GM19023 (cell line): Measurements from ENCODE around the gene PARK7.
"Not testable (repeated sequence)": the region's sequence is repeated elsewhere in the genome, so short reads cannot be mapped to it uniquely, and the experiment has no call there.

Experiments
- ATAC-seq: cut with Tn5 transposase; IDR thresholded peaks from one replicate; pipeline ENCODE4 v1.9.1; 2021; ENCODE audit warnings: mild to moderate bottlenecking, moderate library complexity; ENCODE audit not compliant: unreplicated experiment

The PARK7 gene

DNA sequence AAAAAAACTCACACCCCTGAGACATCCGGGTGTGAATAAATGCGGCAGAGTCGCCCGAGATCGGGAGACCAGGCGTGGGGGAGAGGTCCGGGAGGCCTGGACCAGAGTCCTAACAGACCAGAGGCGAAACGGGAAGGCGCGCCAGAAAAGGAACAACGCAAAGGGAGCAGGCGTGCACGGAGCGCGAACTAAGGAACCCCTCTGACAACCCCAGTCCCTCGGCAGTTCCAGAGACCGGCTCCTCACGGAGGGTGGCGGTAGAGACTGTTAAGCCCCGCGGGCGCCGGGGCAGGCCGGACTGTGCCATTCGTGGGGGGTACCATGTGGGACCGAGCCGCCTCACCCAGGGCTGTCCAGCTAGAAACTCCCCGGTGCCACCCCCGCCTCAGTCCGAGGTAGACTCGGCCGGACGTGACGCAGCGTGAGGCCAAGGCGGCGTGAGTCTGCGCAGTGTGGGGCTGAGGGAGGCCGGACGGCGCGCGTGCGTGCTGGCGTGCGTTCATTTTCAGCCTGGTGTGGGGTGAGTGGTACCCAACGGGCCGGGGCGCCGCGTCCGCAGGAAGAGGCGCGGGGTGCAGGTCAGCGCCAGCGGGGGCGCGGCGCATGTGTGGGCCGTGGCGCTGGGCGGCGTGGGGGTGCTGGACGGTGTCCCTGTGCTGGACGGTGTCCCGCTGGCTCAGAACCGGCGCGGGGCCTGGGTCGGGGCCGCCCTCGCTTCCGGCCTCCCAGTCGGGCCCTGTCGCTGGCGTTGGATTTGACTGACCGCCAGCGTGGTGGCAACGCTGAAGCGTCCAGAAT, at the start of gene PARK7:
PARK7 (plus strand) TSS at position 496 of the 798 bp plus-strand sequence. CDS start 1,075 bp downstream, outside the sequence.
- peak; percentile 92 for ATAC-seq

DNA sequence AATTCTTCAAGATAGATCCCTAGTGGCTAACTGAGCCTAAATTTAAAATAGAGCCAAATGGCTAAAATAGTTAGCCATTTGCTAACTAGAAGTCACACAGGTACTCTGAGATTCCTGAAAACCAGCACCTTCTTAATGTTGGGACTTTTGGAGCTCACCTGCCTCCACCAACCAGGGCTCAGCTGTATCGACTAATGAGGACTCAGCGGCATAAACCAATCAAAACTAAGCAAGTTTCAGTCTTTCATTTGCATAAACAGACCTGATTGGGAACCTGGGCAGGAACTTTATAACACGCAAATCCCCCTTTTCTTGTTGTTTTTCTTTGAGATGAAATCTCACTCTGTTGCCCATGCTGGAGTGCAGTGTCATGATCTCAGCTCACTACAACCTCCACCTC, 49.4 kb upstream of the PARK7 start:
- no peak for ATAC-seq

- no peak for ATAC-seq
Observed at GRCh38 chr1:7912743-7913557, 48.6 kb upstream of the PARK7 start.

- no peak for ATAC-seq
Observed at GRCh38 chr1:7915826-7916500, 45.5 kb upstream of the PARK7 start.

DNA sequence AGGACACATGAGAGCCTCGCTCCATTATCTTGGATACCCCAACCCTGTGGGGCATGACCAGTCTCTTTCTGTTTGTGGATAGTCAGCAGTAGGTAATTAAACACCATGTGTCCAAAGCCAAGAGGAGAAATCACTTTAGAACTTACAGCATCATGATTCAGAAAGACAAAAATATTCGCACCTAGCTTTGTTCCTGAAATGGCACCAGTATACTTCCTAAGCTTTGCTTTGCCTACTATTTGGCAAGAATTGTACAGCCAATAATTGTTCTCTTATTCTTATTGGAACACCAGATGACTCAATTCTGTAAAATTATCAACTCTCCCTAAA, 45.0 kb upstream of the PARK7 start:
- ATAC-seq: no peak

GRCh38 chr1:7917971-7918370, 43.5 kb upstream of the PARK7 start:
- ATAC-seq: not testable (repeated sequence)

- ATAC-seq: no peak
Observed at GRCh38 chr1:7919880-7920279, 41.6 kb upstream of the PARK7 start.

DNA sequence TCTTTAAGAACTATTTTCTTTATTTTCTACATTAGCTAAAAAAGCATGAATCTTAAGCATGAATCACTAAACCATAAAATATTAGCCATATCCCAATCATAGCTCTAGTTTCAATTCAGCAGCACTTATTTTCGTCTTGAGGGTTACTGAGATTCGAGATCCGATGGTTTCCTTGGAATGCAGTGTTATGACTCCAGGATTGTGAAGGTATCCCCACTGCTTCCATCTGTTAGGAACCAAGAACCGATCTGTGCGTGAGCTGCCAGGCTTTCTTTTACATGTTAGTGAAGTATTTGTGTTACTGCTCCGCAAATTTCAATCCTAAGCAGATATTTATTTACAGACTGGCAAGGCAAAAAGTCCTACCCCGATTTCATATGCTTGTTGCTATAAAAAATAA, 39.7 kb upstream of the PARK7 start:
- ATAC-seq: no peak

DNA sequence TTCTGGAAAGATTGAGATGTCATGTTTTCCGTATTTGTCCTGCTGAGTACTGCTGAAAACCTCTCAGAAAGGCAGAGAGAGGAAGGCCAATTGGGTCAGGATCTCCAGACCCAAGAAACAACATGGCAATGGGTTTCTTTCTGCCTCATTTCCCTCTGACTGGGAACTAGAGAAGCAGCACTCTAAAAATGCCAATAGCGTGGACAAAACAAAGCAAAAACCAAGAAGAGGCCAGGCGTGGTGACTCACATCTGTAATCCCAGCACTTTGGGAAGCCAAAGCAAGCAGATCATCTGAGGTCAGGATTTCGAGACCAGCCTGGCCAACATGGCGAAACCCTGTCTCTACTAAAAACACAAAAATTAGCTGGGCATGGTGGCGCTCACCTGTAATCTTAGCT, 39.2 kb upstream of the PARK7 start:
- no peak for ATAC-seq

- not testable (repeated sequence) for ATAC-seq
Observed at GRCh38 chr1:7927061-7927460, 34.5 kb upstream of the PARK7 start.

GRCh38 chr1:7928247-7928646, 33.3 kb upstream of the PARK7 start:
- ATAC-seq: no peak

- ATAC-seq: no peak
Observed at GRCh38 chr1:7929637-7930036, 31.9 kb upstream of the PARK7 start.

- ATAC-seq: no peak
Observed at GRCh38 chr1:7930645-7931445, 30.7 kb upstream of the PARK7 start.

GRCh38 chr1:7931446-7931812, 30.1 kb upstream of the PARK7 start:
- ATAC-seq: no peak

DNA sequence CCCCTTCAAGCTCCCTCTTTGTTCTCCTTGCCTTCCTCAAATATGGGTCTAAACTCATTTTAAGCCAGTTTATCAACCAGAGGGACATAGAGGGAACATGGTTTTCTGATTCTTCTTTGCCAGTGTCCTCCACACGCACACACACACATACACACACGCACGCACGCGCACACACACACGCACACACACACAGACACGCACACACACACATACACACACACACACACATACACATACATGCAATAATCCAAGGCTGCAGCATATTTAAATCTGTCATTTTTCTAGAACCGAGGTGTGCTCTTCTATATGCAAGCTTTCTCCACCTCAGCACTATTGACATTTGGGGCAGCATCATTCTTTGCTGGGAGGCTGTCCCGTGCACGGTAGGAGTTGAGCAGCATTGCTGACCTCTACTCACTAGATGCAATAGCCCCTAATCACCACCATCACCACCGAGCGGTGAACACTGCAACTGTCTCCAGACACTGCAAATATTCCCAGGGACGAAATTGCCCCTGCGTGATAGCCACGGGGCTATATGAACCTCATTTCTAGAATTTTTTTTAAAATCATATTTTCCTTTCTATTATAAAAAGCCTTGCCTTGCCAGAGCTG, 28.9 kb upstream of the PARK7 start:
- no peak for ATAC-seq

DNA sequence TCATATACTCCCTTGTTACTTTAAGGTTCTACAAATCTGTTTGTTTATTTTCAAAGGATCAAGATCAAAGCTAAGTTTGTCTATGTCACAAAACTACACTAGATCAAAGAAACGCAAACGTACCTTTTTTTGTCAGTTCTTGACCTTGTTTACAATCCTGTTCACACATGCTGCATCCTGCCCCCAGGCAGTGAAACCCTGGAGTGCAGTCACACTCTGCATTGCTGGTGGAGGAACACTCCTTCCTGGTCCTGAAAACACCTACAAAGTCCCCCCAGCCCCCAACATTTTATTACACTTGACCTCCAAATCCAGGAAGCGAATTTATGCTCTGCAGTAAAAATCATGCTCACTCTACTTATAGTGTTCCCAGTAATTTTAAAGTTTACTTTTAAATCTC, 23.4 kb upstream of the PARK7 start:
- ATAC-seq: no peak

GRCh38 chr1:7940034-7940433, 21.5 kb upstream of the PARK7 start:
- no peak for ATAC-seq

DNA sequence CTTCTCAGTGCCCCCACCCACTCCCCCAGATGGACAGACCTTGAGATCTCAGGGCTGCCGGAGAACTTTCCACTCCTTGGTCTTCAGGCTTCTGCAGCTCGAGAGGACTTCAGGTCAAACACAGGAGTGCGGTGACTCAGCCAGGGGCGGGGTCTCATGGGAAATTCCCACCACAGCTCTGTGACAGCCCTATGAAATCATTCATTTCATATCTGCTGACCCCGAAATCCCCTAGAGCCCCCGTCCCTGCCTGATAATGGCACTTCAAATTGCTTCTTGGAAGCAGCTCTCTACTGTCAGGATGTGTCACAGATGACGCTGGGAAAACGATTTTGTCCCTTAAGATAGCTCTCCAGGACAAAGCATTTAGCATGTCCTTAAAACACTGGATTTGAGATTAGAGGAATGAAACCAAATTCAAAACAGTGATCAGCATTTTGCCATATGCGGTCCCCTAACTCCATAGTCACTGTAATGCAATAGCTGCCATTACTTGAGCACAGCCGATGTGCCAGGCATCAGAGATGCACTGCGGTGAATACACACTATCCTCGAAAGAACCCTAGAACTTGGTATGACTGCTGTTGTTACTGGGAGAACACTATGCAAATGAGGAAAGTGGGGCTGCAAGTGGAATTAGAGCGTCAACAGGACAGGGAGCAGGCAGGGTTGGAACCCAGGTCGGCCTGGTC, 20.6 kb upstream of the PARK7 start, which contains the start of gene TNFRSF9:
TNFRSF9 (minus strand) TSS at position 95 of the 692 bp plus-strand sequence. CDS start 845 bp downstream, outside the sequence.
- ATAC-seq: no peak

DNA sequence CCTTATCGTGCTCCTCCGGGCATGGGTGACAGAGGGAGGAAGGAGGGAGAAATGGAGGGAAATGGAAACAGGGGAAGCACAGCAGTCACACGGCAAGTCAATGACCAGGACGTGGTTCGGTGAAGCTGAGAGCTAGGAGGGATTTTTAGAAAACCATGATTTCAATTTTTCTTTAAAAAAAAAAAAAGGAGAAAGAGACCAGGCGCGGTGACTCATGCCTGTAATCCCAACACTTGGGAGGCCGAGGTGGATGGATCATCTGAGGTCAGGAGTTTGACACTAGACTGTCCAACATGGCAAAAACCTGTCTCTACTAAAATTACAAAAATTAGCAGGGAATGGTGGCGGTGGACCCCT, 20.1 kb upstream of the PARK7 start:
- no peak for ATAC-seq
